Endothelial cell of umbilical vein (primary cell): ENCODE results near the gene GSTP1.

Experiments
- CTCF ChIP-seq, 2 donors: IDR thresholded peaks; 1 replicate in 1 of 2; 2 replicates in 1 of 2; pipeline ENCODE4 v1.5.1; 2011; ENCODE audit warnings: low read length in 2 of 2, mild to moderate bottlenecking in 2 of 2, moderate library complexity in 2 of 2, control low read depth in 1 of 2, inconsistent platforms in 1 of 2, low read depth in 1 of 2; ENCODE audit not compliant: insufficient read depth in 1 of 2; ENCODE audit errors: extremely low read depth in 1 of 2
- GATA2 ChIP-seq: IDR thresholded peaks from 2 replicates; pipeline ENCODE4 v1.7.0; 2011; ENCODE audit warnings: low read depth, mild to moderate bottlenecking, moderate library complexity, mixed read lengths, low read length; ENCODE audit not compliant: insufficient read length, insufficient read depth
- JUN ChIP-seq: IDR thresholded peaks from 2 replicates; pipeline ENCODE4 v1.6.1; 2011; ENCODE audit warnings: borderline replicate concordance, low read depth; ENCODE audit not compliant: insufficient read length, insufficient read depth
- POLR2A ChIP-seq: IDR thresholded peaks from 2 replicates; pipeline ENCODE4 v1.6.1; 2012; ENCODE audit warnings: low read depth, mild to moderate bottlenecking, control low read depth, low read length
- POLR2AphosphoS5 ChIP-seq: IDR thresholded peaks from 2 replicates; pipeline ENCODE4 v1.6.1; 2012; ENCODE audit warnings: low read depth, mild to moderate bottlenecking, control low read depth, low read length, moderate library complexity; ENCODE audit not compliant: insufficient read depth

- no peak for TF ChIP-seq GATA2
- no peak for TF ChIP-seq CTCF (IDR thresholded peaks at IDR 0.05; ENCODE audit: extremely low read depth in 1 of 2, insufficient read depth in 1 of 2, low read depth in 1 of 2, low read length in 2 of 2)
- TF ChIP-seq JUN, result no peak
- TF ChIP-seq POLR2AphosphoS5, result no peak
- no peak for TF ChIP-seq POLR2A
These were observed 10.9 kb downstream of the GSTP1 start for GRCh38 chr11:67594480-67594879.
